NCI-H69 (cell line): ENCODE results near the gene COL10A1.

Experiments
- DNase-seq: peaks from one replicate; lab custom pipeline; 2025; lab: John Stamatoyannopoulos, UW

COL10A1 gene

GRCh38 chr6:116084284-116084683, 41.6 kb downstream of the COL10A1 start:
- no peak for DNase-seq

- no peak for DNase-seq
Measured at GRCh38 chr6:116083052-116083451, 42.9 kb downstream of the COL10A1 start.

- no peak for DNase-seq
Measured at GRCh38 chr6:116078945-116079344, 47.0 kb downstream of the COL10A1 start.

- DNase-seq: no peak
Measured at GRCh38 chr6:116078522-116078921, 47.4 kb downstream of the COL10A1 start.

- no peak for DNase-seq
Measured at GRCh38 chr6:116074732-116075390, 51.1 kb downstream of the COL10A1 start.

GRCh38 chr6:116073765-116074440, 52.0 kb downstream of the COL10A1 start:
- DNase-seq: peak; percentile 49

- DNase-seq: peak; percentile 38
Measured at GRCh38 chr6:116072368-116072767, 53.6 kb downstream of the COL10A1 start.

- peak; percentile 41 for DNase-seq
Measured at GRCh38 chr6:116070616-116071389, 55.1 kb downstream of the COL10A1 start.

- no peak for DNase-seq
Measured at GRCh38 chr6:116070101-116070500, 55.8 kb downstream of the COL10A1 start.
